ENCODE measurements around the gene RUBCN. TPM values are rescaled to one million over a fixed set of nuclear protein-coding genes. Genes with fewer than 3 reads are reported as not detected.
A peak's percentile ranks its signal among the peaks of the same experiment; 100 is the strongest.
"Not testable (repeated sequence)": the region's sequence is repeated elsewhere in the genome, so short reads cannot be mapped to it uniquely, and the experiment has no call there.

RUBCN gene
- polyA plus RNA-seq, 1 donor, result 15.9 TPM

DNA sequence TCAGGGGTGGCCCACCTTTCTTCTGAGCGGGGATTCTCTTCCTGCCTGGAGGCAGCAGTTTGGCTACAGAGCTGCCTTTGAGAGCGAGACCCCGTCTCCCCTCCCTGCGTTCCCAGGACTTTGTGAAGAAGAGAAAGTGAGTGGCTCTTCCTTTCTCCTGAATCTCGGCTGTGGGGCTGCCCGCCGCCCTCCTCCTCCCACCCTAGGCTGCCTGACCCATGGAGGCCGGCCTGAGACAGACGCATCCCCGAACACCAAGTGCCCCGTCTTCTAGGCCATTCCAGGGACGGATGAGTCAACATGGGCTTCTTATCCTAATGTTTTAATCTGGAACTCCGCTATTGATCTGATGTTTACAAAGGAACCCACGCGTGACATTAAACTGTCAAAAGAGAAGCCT is 74.8 kb downstream of the RUBCN start:
- H3K4me1 ChIP-seq (ENCODE audit: control insufficient read depth, insufficient read depth, low read length); H3K9me3 ChIP-seq (ENCODE audit: control insufficient read depth, low read depth, low read length); H3K27me3 ChIP-seq (ENCODE audit: control insufficient read depth, insufficient read depth, low read length); H3K4me3 ChIP-seq (ENCODE audit: low read length); H3K27ac ChIP-seq (ENCODE audit: low read length); DNase-seq; H3K36me3 ChIP-seq (ENCODE audit: control insufficient read depth, insufficient read depth, low read length): not testable (repeated sequence)
- no CpG with 5 or more reads among the region's 15 CpGs for WGBS (ENCODE audit: insufficient coverage, low lambda C conversion rate)

DNA sequence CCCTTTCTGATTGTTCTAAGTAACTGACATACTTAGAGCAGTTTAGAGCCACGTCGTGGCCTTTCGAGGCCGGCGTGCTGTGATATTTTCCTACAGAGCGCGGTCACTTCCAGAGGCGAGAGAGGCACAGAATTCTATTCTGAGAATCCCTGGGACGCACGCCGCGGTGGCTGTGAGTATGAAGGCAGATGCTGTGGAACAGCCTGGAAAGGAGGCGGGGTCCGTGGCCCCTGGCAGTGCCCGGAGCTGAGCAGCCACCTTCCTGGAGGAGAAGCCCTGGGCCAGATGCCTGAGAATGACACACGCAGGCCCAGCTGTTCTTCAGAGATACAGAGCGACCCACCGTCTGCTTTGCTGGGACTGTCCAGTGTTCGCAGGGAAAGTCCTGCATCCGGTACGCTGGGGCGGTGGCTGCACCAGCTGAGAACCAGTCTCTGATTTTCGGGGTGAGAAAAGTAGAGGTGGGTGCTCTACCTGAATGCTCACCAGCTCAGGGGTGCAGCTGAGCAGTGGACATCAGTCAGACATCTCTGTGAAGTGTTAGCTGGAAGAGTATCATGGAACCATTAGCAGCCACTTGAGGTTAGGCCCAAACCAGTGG is 75.4 kb downstream of the RUBCN start:
- H3K9me3 ChIP-seq (ENCODE audit: control insufficient read depth, low read depth, low read length); H3K27me3 ChIP-seq (ENCODE audit: control insufficient read depth, insufficient read depth, low read length); H3K27ac ChIP-seq (ENCODE audit: low read length); H3K4me3 ChIP-seq (ENCODE audit: low read length); H3K4me1 ChIP-seq (ENCODE audit: control insufficient read depth, insufficient read depth, low read length); H3K36me3 ChIP-seq (ENCODE audit: control insufficient read depth, insufficient read depth, low read length); DNase-seq: not testable (repeated sequence)
- WGBS (ENCODE audit: insufficient coverage, low lambda C conversion rate), result no CpG with 5 or more reads among the region's 23 CpGs

DNA sequence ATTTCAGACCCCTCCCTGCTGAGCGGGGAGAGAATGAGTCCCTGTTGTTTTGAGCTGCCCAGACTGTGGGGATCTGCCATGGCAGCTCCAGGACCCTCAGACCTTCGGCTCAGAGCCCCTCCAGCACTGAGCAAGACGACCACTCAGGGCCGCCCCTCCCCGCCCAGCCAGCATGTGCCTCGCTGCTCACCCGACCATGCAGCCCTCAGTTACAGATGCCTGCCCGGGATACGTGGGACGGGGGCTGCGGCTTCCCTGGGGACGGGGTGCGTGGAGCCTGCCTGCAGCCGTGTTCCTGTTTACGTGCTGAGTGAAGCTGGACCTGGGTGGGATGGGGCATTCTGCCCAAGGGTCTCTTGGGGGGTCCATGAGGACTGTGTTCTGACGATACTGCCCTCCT is 77.0 kb downstream of the RUBCN start:
- no CpG with 5 or more reads among the region's 16 CpGs for WGBS (ENCODE audit: insufficient coverage, low lambda C conversion rate)
- DNase-seq, result not testable (repeated sequence)

DNA sequence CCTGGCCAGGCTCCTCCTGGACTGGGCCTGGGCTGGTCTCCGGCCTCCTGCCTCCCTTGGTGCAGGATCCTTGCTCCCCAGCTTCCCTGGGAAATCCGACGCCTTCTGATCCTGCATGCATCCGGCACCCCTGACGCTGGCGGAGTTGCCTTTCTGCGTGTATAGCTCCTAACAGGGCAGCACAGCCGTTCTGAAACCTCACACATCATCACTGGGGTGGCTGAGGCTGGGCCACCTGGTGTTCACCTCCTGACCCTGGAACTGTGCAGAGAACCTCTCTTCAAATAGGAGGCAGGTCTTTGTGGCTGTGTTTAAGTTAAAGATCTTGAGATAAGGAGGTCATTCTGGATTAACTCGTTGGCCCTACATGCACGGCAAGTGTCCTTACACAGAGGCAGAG is 77.6 kb downstream of the RUBCN start:
- H3K27ac ChIP-seq (ENCODE audit: low read length); H3K4me1 ChIP-seq (ENCODE audit: control insufficient read depth, insufficient read depth, low read length); H3K36me3 ChIP-seq (ENCODE audit: control insufficient read depth, insufficient read depth, low read length); H3K27me3 ChIP-seq (ENCODE audit: control insufficient read depth, insufficient read depth, low read length); H3K4me3 ChIP-seq (ENCODE audit: low read length); H3K9me3 ChIP-seq (ENCODE audit: control insufficient read depth, low read depth, low read length); DNase-seq: not testable (repeated sequence)
- WGBS (ENCODE audit: insufficient coverage, low lambda C conversion rate), result no CpG with 5 or more reads among the region's 10 CpGs

More for the DNA sequence above, 77.0 kb downstream of the RUBCN start:
- not testable (repeated sequence) for H3K27me3 ChIP-seq (ENCODE audit: control insufficient read depth, insufficient read depth, low read length); H3K4me3 ChIP-seq (ENCODE audit: low read length); H3K9me3 ChIP-seq (ENCODE audit: control insufficient read depth, low read depth, low read length); H3K36me3 ChIP-seq (ENCODE audit: control insufficient read depth, insufficient read depth, low read length); H3K4me1 ChIP-seq (ENCODE audit: control insufficient read depth, insufficient read depth, low read length); H3K27ac ChIP-seq (ENCODE audit: low read length)

DNA sequence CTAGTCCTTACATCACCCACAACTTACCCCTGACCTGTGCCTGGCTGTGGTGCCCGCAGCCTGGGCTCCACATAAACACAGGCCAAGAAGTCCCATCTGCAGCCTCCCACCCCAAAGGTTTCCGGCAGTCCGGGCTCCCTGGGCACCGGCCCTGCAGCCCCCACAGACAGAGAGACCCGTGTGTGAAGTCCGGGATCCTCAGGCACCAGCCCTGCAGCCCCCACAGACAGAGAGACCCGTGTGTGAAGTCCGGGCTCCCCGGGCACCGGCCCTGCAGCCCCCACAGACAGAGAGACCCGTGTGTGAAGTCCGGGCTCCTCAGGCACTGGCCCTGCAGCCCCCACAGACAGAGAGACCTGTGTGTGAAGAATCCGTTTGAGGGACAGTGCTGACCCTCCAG is 78.0 kb downstream of the RUBCN start:
- not testable (repeated sequence) for H3K36me3 ChIP-seq (ENCODE audit: control insufficient read depth, insufficient read depth, low read length); DNase-seq; H3K4me1 ChIP-seq (ENCODE audit: control insufficient read depth, insufficient read depth, low read length); H3K27me3 ChIP-seq (ENCODE audit: control insufficient read depth, insufficient read depth, low read length); H3K9me3 ChIP-seq (ENCODE audit: control insufficient read depth, low read depth, low read length); H3K4me3 ChIP-seq (ENCODE audit: low read length); H3K27ac ChIP-seq (ENCODE audit: low read length)
- WGBS (ENCODE audit: insufficient coverage, low lambda C conversion rate), result no CpG with 5 or more reads among the region's 13 CpGs

DNA sequence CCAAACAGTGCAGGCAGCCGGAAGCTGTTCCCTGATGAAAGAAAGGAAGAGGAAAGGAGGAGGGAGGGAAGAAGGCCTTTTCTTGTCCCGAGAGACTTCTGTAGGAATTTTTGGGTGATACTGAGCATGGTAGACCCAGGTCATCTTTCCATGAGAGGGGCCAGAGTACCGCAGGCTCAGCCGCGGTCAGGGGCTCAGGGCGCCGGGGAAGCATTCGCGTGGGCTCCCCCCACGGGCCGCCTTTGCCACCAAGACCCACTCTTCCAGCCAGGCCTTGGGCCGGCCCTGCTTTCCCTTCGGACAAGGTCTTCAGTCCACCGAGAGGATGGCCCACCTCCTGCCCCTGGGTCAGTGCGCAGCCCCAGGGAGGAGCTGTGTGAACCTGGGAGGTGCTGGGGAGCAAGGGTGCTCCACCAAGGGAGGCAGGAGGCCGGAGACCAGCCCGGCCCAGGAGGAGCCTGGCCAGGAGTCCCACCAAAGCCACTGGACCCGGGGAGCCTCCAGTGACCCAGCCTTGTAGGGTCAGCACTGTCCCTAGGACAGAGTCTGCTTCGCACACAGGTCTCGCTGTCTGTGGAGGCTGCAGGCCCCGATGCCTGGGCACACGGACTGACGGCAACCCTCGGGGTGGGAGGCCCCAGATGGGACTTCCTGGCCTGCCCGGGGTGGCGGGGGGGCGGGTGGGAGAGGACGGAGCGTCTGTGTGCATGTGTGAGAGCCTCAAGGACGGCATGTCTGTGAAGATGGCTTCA is 79.0 kb downstream of the RUBCN start:
- H3K27ac ChIP-seq (ENCODE audit: low read length); H3K4me1 ChIP-seq (ENCODE audit: control insufficient read depth, insufficient read depth, low read length); H3K4me3 ChIP-seq (ENCODE audit: low read length); DNase-seq; H3K36me3 ChIP-seq (ENCODE audit: control insufficient read depth, insufficient read depth, low read length); H3K9me3 ChIP-seq (ENCODE audit: control insufficient read depth, low read depth, low read length); H3K27me3 ChIP-seq (ENCODE audit: control insufficient read depth, insufficient read depth, low read length): not testable (repeated sequence)
- no CpG with 5 or more reads among the region's 30 CpGs for WGBS (ENCODE audit: insufficient coverage, low lambda C conversion rate)

DNA sequence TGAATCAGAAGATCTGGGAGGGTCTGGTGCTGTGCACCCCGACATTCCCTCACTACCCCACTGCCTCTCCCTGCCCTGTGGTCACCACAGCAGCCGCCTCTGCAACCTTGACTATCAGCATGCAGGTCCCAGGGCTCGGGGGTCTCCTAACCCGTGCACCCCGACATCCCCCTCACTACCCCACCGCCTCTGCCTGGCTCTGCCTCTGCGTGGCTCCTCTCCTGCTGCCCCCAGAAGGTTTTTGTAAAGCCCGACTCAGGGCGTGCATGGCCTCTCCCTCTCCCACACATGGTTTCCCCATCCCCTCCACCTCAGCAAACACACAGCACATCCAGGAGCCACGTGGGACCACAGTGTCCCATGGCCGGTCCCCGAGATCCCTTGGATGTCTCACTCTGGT is 79.7 kb downstream of the RUBCN start:
- no CpG with 5 or more reads among the region's 12 CpGs for WGBS (ENCODE audit: insufficient coverage, low lambda C conversion rate)
- not testable (repeated sequence) for H3K27me3 ChIP-seq (ENCODE audit: control insufficient read depth, insufficient read depth, low read length); H3K9me3 ChIP-seq (ENCODE audit: control insufficient read depth, low read depth, low read length); H3K36me3 ChIP-seq (ENCODE audit: control insufficient read depth, insufficient read depth, low read length); H3K27ac ChIP-seq (ENCODE audit: low read length); H3K4me1 ChIP-seq (ENCODE audit: control insufficient read depth, insufficient read depth, low read length); DNase-seq; H3K4me3 ChIP-seq (ENCODE audit: low read length)

DNA sequence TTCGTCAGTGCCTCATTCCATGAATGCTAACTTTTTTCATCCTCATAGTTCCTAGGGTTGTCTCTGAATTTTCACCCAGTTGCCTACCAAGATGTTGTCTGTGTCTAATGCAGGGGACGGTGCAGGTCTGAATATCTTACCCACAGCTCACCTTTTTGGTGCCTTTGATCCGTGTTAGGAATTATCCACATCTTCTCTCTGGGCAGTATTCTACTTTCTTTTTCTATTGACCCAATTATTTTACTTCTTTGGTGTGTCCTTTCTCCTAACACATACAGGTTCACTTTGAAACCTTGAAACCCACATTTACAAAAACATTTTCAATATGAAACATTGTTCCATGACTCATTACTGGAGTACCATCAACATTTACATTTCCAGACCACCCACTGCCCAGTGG is 80.6 kb downstream of the RUBCN start:
- H3K9me3 ChIP-seq (ENCODE audit: control insufficient read depth, low read depth, low read length); DNase-seq; H3K4me1 ChIP-seq (ENCODE audit: control insufficient read depth, insufficient read depth, low read length); H3K27ac ChIP-seq (ENCODE audit: low read length); H3K4me3 ChIP-seq (ENCODE audit: low read length); H3K27me3 ChIP-seq (ENCODE audit: control insufficient read depth, insufficient read depth, low read length); H3K36me3 ChIP-seq (ENCODE audit: control insufficient read depth, insufficient read depth, low read length): not testable (repeated sequence)
- no CpG with 5 or more reads among the region's 3 CpGs for WGBS (ENCODE audit: insufficient coverage, low lambda C conversion rate)

DNA sequence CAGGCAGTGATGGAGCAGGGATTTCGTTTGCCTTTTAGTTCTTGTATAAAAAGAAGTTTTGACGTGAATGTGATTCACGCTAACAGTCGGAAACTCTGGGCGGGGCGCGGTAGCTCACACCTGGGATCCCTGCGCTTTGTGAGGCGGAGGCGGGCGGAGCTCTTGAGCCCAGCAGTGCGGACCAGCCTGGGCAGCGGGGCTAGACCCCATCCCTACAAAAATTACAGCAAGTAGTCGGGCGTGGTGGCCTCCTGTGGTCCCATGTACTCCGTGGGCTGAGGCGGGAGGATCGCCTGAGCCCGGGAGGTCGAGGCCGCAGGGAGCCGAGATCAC is 81.7 kb downstream of the RUBCN start:
- no CpG with 5 or more reads among the region's 22 CpGs for whole genome bisulfite sequencing (ENCODE audit: insufficient coverage, low lambda C conversion rate)
- not testable (repeated sequence) for H3K27me3 ChIP-seq (ENCODE audit: control insufficient read depth, insufficient read depth, low read length); H3K27ac ChIP-seq (ENCODE audit: low read length); H3K36me3 ChIP-seq (ENCODE audit: control insufficient read depth, insufficient read depth, low read length); H3K4me1 ChIP-seq (ENCODE audit: control insufficient read depth, insufficient read depth, low read length); H3K4me3 ChIP-seq (ENCODE audit: low read length); H3K9me3 ChIP-seq (ENCODE audit: control insufficient read depth, low read depth, low read length); DNase-seq

DNA sequence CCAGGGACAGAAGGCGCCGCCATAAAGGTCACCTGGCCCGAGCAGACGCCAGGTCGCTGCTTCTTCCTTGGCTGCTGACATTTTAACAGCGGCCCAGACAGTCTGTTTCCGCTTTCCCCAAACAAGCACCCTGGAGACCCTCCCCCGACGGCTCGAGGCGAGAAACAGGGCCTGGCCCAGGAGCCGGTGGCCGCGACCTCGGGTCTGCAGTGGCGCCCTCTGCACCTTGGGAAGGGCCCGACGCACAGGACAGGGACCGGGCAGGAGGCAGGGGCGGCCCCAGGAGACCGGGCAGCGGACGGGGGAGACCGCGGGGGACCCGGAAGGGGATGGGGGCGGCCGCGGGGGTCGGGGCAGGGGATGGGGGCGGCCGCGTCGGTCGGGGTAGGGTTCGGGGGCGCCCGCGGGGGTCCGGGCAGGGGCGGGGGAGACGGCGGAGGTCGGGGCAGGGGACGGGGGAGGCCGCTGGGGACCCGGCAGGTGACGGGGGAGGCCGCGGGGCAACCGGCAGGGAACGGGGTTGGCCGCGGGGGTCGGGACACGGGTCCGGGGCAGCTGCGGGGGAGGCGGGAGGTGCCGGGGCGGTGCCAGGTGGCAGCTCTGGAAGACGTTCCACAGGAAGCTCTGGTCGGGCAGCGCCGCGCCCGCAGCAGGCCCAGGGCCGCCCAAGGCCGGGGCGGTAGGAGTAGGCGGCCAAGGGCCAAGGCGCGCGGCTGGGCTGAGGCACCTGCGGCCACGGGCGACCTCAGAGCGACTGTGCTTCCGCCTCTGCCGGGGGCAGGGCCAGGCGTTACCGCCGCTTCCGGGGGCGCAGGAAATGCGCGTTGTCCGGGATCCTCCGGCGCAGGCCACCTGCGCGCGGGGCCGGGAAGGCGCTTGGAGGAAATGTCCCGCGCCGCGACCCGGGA is 82.4 kb downstream of the RUBCN start:
- H3K27ac ChIP-seq (ENCODE audit: low read length); H3K4me1 ChIP-seq (ENCODE audit: control insufficient read depth, insufficient read depth, low read length); H3K9me3 ChIP-seq (ENCODE audit: control insufficient read depth, low read depth, low read length); H3K27me3 ChIP-seq (ENCODE audit: control insufficient read depth, insufficient read depth, low read length); H3K36me3 ChIP-seq (ENCODE audit: control insufficient read depth, insufficient read depth, low read length): not testable (repeated sequence)
- WGBS (ENCODE audit: insufficient coverage, low lambda C conversion rate), result no CpG with 5 or more reads among the region's 100 CpGs
- DNase-seq, result peak in 1 of 2 donors; percentile 49
- peak overlapping the region; percentile 35 for H3K4me3 ChIP-seq (ENCODE audit: low read length)

Data from large intestine (tissue), 3 donors.